Muscle layer of colon (tissue), 2 donors: ENCODE data around the gene CABYR.
"Not testable (repeated sequence)": the region's sequence is repeated elsewhere in the genome, so short reads cannot be mapped to it uniquely, and the experiment has no call there.

ENCODE experiments used
- H3K27ac ChIP-seq: one replicate; pipeline ENCODE4 v1.7.0; 2013; ENCODE audit warnings: low read depth, mild to moderate bottlenecking, low read length, moderate library complexity
- H3K27me3 ChIP-seq, 2 donors: one replicate each; pipeline ENCODE4 v1.7.0; 2013; ENCODE audit warnings: low read length in 2 of 2, mild to moderate bottlenecking in 2 of 2; ENCODE audit not compliant: insufficient read depth in 2 of 2, control insufficient read depth in 1 of 2
- H3K36me3 ChIP-seq: one replicate; pipeline ENCODE4 v1.7.0; 2013; ENCODE audit warnings: mild to moderate bottlenecking, low read length; ENCODE audit not compliant: insufficient read depth
- H3K4me1 ChIP-seq: one replicate; pipeline ENCODE4 v1.7.0; 2013; ENCODE audit warnings: mild to moderate bottlenecking, low read length; ENCODE audit not compliant: insufficient read depth
- H3K4me3 ChIP-seq, 2 donors: one replicate each; pipeline ENCODE4 v1.7.0; 2013; ENCODE audit warnings: low read length in 2 of 2, low read depth in 1 of 2, mild to moderate bottlenecking in 1 of 2, moderate library complexity in 1 of 2
- H3K9ac ChIP-seq: one replicate; pipeline ENCODE4 v1.7.0; 2013; ENCODE audit warnings: low read length
- H3K9me3 ChIP-seq: one replicate; pipeline ENCODE4 v1.7.0; 2013; ENCODE audit warnings: mild to moderate bottlenecking, low read length
- donor health status: abdominal sarcoma.
- donor health status: Adenocarcinoma of cecum.

CABYR gene

GRCh38 chr18:24138409-24138788 lies 463 bp upstream of the CABYR start:
- Histone ChIP-seq H3K36me3 (no peaks in the 10 kb centered on the region), H3K4me3 (peak overlapping the region; percentile 84), H3K27ac (peak overlapping the region; percentile 66), H3K4me1 (no peaks in the 10 kb centered on the region), H3K9me3 (no peaks in the 10 kb centered on the region), H3K9ac (peak overlapping the region; percentile 21), H3K27me3 (no peaks in the 10 kb centered on the region)

DNA sequence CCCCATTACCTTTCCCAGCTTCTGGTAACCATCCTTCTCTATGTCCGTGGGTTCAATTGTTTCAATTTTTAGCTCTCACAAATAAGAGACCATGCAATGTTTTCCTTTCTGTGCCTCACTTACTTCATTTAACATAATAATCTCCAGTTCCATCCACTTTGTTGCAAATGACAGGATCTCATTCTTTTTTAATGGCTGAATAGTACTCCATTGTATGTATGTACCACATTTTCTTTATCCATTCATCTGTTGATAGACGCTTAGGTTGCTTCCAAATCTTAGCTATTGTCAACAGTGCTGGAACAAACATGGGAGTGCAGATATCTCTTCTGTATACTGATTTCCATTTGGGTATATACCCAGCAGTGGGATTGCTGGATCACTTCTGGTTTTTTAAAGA lies 1.8 kb downstream of the CABYR start:
- no peak overlapping the region for H3K9ac ChIP-seq
- H3K9me3 ChIP-seq: no peaks in the 10 kb centered on the region
- no peak overlapping the region for H3K4me3 ChIP-seq
- H3K27me3 ChIP-seq: no peaks in the 10 kb centered on the region
- H3K27ac ChIP-seq: no peak overlapping the region
- no peaks in the 10 kb centered on the region for H3K4me1 ChIP-seq
- no peaks in the 10 kb centered on the region for H3K36me3 ChIP-seq

GRCh38 chr18:24142376-24142775 lies 3.5 kb downstream of the CABYR start:
- Histone ChIP-seq H3K9ac (no peak overlapping the region), H3K36me3 (no peaks in the 10 kb centered on the region)

DNA sequence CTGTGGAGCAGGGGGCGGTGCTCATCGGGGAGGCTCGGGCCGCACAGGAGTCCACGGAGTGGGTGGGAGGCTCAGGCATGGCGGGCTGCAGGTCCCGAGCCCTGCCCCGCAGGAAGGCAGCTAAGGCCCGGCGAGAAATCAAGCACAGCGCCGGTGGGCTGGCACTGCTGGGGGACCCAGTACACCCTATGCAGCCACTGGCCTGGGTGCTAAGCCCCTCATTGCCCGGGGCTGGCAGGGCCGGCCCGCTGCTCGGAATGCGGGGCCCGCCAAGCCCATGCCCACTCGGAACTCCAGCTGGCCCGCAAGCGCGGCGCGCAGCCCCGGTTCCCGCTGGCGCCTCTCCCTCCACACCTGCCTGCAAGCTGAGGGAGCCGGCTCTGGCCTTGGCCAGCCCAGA lies 10.7 kb downstream of the CABYR start:
- H3K27ac ChIP-seq, H3K9ac ChIP-seq, H3K4me3 ChIP-seq: not testable (repeated sequence)

More at GRCh38 chr18:24142376-24142775, 3.5 kb downstream of the CABYR start:
- no peaks in the 10 kb centered on the region for H3K4me1 ChIP-seq
- H3K27me3 ChIP-seq: no peaks in the 10 kb centered on the region
- H3K4me3 ChIP-seq: no peak overlapping the region
- no peaks in the 10 kb centered on the region for H3K9me3 ChIP-seq
- H3K27ac ChIP-seq: no peak overlapping the region

GRCh38 chr18:24153397-24153796 lies 14.5 kb downstream of the CABYR start:
- H3K4me1 ChIP-seq: no peaks in the 10 kb centered on the region
- no peaks in the 10 kb centered on the region for H3K9me3 ChIP-seq
- H3K36me3 ChIP-seq: peaks cover 13% of the 10 kb centered on the region
- H3K27me3 ChIP-seq: no peaks in the 10 kb centered on the region
- H3K27ac ChIP-seq: no peak overlapping the region
- no peak overlapping the region for H3K9ac ChIP-seq
- H3K4me3 ChIP-seq: no peak overlapping the region

More for the DNA sequence above, 10.7 kb downstream of the CABYR start:
- not testable (repeated sequence) for H3K36me3 ChIP-seq, H3K9me3 ChIP-seq, H3K27me3 ChIP-seq, H3K4me1 ChIP-seq

DNA sequence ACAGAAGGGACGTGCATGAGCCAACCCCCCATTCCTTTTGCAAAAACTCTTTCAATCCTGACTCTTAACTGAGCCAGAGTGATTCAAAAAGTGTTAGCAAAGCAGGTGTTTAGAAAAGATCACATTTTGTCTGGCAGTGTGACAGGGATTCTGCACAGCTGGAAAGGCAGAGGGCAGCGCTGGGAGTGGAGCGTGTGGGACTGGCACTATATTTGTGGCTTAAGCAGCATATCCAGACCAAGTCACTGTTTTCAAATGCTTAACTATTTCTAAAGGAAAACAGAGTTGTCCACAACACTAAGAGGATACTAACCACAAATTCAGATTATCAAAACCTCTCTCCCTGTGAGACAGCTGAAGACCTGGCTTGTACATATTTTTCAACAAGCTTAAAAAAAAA lies 19.0 kb downstream of the CABYR start:
- no peak overlapping the region for H3K9ac ChIP-seq
- H3K4me1 ChIP-seq: no peaks in the 10 kb centered on the region
- H3K4me3 ChIP-seq: no peak overlapping the region
- peaks cover 53% of the 10 kb centered on the region for H3K36me3 ChIP-seq
- no peaks in the 10 kb centered on the region for H3K27me3 ChIP-seq
- no peak overlapping the region for H3K27ac ChIP-seq
- no peaks in the 10 kb centered on the region for H3K9me3 ChIP-seq

DNA sequence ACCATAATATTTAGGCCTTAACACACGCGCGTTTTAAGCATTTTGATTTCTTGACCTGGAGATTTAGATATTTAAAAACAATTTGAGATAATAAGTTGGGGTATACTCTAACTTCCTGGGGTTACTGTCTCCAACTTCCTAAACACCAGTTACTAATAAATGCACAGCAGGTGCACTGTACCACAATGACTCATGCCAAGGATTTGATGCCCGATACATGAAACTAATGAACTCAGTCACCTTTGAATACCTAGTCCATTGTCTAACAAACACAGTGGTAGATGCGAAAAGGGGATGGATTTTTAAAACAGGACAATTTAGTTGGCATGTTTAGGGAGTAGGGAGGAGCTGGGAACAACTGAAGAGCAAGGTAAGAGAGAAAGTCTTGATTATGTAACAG lies 21.2 kb downstream of the CABYR start:
- Histone ChIP-seq H3K4me1 (no peaks in the 10 kb centered on the region), H3K36me3 (peaks cover 59% of the 10 kb centered on the region), H3K9ac (no peak overlapping the region), H3K27ac (no peak overlapping the region), H3K4me3 (no peak overlapping the region), H3K27me3 (no peaks in the 10 kb centered on the region), H3K9me3 (no peaks in the 10 kb centered on the region)

DNA sequence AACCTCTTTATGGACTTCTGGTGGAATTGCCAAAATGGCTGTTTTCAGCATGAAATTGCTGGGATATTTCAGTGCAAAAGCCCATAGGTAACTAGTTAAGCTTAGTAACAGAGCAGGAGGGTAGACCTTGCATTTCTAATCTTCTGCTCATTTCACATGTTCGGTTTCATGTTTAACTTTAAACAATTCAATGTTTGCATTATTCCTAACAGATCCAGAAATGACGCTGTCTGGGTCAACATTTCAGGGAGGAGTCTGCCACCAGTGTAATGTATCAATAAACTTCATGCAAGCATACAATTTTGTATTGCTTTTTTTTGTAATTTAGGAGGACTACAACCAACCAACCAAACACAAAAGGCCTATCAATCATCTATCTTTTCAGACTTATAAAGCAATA lies 22.4 kb downstream of the CABYR start:
- H3K4me1 ChIP-seq: no peaks in the 10 kb centered on the region
- no peak overlapping the region for H3K9ac ChIP-seq
- peaks cover 71% of the 10 kb centered on the region for H3K36me3 ChIP-seq
- no peaks in the 10 kb centered on the region for H3K27me3 ChIP-seq
- H3K4me3 ChIP-seq: no peak overlapping the region
- no peaks in the 10 kb centered on the region for H3K9me3 ChIP-seq
- no peak overlapping the region for H3K27ac ChIP-seq

DNA sequence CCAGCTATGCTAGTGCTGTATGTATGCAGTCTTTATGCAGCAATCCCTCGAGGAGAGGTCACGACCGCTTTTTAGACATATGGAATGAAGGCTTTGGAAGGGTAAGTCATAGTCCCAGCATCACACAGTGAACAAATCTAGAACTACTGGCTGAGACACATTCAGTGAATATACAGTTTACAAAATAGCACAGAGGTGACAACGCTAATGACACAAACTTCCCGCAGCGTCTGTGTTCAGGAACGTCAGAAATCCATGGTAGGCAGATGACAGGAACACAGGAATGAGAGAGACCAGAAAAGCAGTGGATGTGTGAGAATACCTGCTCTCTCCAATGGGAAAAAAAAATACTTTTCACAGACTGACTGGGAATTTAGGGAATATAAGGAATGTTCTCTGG lies 29.6 kb downstream of the CABYR start:
- peaks cover 61% of the 10 kb centered on the region for H3K36me3 ChIP-seq
- no peaks in the 10 kb centered on the region for H3K4me1 ChIP-seq
- H3K27ac ChIP-seq: no peak overlapping the region

GRCh38 chr18:24170360-24170759 lies 31.5 kb downstream of the CABYR start:
- peaks cover 59% of the 10 kb centered on the region for H3K36me3 ChIP-seq

More for the DNA sequence above, 29.6 kb downstream of the CABYR start:
- no peaks in the 10 kb centered on the region for H3K27me3 ChIP-seq
- no peak overlapping the region for H3K4me3 ChIP-seq
- no peak overlapping the region for H3K9ac ChIP-seq
- H3K9me3 ChIP-seq: no peaks in the 10 kb centered on the region

DNA sequence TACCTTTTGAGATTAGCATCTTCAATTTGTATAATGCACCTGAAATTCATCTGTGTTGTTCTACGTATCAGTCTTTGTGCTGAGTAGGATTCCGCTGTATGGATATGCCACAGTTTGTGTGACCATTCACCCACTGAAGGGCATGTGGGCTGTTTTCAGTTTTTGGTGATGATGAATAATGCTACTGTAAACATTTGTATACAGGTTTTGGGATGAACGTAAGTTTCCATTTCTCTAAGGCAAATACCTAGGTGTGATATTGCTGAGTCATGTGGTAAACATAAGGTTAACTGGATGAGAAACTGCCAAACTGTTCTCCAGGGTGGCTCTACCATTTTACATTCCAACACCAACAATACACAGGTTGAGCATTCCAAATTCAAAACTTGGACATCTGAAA lies 35.1 kb downstream of the CABYR start:
- Histone ChIP-seq H3K4me1 (no peaks in the 10 kb centered on the region), H3K9me3 (no peaks in the 10 kb centered on the region), H3K9ac (no peak overlapping the region), H3K36me3 (peaks cover 23% of the 10 kb centered on the region), H3K4me3 (no peak overlapping the region), H3K27me3 (no peaks in the 10 kb centered on the region), H3K27ac (no peak overlapping the region)

More at GRCh38 chr18:24170360-24170759, 31.5 kb downstream of the CABYR start:
- no peak overlapping the region for H3K4me3 ChIP-seq
- no peak overlapping the region for H3K9ac ChIP-seq
- no peaks in the 10 kb centered on the region for H3K27me3 ChIP-seq
- H3K4me1 ChIP-seq: no peaks in the 10 kb centered on the region
- no peak overlapping the region for H3K27ac ChIP-seq
- no peaks in the 10 kb centered on the region for H3K9me3 ChIP-seq

DNA sequence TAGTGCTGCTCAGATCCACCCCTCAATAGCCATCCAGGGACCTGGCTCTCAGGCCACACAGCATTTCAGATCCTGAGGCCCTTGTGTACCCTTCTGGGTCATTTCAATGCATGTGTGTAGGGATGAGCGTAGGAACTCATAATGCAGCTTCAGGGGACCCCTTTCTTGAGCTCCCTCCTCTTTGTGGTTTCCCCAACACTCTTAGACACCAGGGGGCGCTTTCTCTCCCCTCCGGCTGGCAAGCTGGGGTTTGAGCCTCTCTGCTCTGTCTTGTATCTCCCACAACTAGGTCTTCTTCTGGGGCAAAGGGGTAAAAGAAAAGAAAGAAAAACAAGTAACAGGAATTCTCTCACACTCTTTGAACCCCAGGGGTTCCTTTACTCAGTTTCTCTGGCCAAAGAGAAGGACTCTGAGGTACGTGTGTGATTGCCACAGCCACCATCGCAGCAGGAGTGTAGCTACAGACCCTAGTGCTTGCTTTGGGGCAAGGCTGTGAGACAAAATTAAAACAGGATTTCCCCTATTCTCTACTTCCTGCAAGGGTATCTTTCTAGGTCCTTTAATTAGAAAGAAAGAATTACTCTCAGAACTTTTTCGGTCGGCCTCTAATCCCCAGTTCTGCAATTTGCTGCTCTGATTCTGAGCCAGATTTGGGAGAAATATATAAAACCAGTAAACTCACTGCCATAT lies 38.0 kb downstream of the CABYR start:
- H3K36me3 ChIP-seq: peaks cover 12% of the 10 kb centered on the region
- no peaks in the 10 kb centered on the region for H3K4me1 ChIP-seq

More for the DNA sequence above, 38.0 kb downstream of the CABYR start:
- Histone ChIP-seq H3K27me3 (no peaks in the 10 kb centered on the region), H3K9ac (no peak overlapping the region), H3K4me3 (no peak overlapping the region), H3K9me3 (no peaks in the 10 kb centered on the region), H3K27ac (no peak overlapping the region)
